Fibroblast of peridontal ligament (primary cell): ENCODE measurements around the gene ABL2.
"Not testable (repeated sequence)": the region's sequence is repeated elsewhere in the genome, so short reads cannot be mapped to it uniquely, and the experiment has no call there.

Source experiments
- DNase-seq: peaks from one replicate; pipeline ENCODE4 v3.0.0-alpha.2; 2010; ENCODE audit errors: extremely low read depth

ABL2 gene

GRCh38 chr1:179135707-179136106, 93.8 kb downstream of the ABL2 start:
- DNase-seq: not testable (repeated sequence)

GRCh38 chr1:179135168-179135567, 94.3 kb downstream of the ABL2 start:
- not testable (repeated sequence) for DNase-seq

GRCh38 chr1:179129702-179130473, 99.6 kb downstream of the ABL2 start:
- DNase-seq: peak; percentile 57

DNA sequence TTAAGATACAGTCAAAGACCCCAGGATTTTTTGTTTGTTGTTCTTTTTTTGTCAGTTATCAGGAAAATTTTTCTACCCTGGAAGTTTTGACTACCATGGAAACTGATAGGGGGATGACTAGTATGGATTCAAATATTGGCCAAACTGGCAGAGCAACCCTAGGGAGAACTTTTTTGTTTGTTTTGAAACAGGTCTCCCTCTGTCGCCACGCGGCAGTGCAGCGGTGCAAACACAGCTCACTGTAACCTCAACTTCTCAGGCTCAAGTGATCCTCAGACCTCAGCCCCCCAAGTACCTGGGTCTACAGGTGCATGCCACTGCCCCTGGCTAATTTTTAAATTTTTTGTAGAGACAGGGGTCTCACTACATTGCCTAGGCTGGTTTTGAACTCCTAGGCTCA, 101.0 kb downstream of the ABL2 start:
- DNase-seq: no peak

- DNase-seq: peak; percentile 76
Observed at GRCh38 chr1:179127163-179127895, 102.1 kb downstream of the ABL2 start.

DNA sequence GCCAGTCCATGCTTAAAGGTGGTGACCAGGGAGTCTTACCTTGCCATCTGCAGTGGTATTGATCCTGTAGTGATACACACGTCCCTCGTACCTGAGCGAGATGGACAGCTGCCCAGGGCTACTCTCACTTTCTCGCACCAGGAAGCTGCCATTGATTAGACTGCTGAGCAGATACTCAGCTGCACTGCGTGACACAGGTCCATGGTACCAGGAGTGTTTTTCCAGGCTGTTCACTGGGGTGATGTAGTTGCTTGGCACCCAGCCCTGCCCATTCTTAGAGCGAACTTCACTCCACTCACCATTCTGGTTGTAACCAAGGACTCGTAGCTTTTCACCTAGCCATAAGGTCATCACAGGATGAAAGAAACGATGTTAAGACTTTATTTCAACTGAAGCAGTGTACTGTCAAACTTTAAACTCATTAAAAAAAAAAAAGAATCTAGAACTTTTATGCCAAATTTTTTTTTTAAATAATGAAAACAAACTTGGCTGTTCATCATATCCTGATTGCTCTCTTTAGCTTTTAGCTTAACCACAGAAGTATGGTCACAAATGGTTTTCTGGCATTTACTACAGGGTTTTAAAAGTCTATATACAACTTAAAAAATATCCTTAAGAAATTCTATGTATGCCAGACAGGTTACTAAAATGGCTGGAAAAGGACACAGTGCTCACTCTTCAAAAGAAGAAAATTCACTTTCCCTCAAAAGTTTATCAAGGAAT, 103.0 kb downstream of the ABL2 start:
- peak; percentile 68 for DNase-seq

DNA sequence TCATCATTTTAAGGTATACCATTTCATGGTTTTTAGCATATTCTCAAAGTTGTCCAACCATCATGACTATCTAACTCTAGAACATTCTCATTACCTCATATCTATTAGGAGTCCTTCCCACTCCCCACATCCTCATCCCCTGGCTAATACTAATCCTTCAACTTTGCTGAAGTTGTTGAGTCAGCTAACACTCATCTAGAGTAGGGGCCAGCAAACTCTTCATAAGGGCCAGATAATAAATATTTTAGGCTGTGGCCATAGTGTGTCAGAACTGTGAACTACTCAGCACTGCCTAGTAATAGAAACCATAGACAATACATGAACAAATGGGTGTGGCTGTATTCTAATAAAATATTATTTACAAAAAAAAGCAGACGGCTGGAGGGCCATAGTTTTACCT, 104.6 kb downstream of the ABL2 start:
- DNase-seq: no peak

GRCh38 chr1:179121159-179121938, 108.1 kb downstream of the ABL2 start:
- DNase-seq: peak; percentile 89

- DNase-seq: no peak
Observed at GRCh38 chr1:179120736-179121135, 108.7 kb downstream of the ABL2 start.

DNA sequence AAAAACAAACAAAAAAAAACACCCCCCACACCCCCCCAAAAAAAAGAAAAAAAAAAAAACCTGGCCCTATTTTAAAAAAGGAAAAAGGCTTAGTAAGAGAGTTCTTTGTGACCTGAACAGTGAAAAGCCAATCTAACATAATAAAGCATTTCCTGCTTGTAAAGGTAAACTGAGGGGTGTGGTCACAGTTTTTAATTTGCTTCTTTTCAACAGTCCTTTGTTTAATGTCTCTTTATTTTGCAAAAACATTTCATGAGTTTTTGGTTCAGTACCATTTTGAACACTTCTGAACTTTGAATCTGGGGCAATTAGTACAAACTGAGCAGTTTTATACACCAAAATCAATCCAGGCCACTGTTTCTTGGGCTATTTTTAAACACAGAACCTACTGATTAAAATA, 110.0 kb downstream of the ABL2 start:
- DNase-seq: no peak

DNA sequence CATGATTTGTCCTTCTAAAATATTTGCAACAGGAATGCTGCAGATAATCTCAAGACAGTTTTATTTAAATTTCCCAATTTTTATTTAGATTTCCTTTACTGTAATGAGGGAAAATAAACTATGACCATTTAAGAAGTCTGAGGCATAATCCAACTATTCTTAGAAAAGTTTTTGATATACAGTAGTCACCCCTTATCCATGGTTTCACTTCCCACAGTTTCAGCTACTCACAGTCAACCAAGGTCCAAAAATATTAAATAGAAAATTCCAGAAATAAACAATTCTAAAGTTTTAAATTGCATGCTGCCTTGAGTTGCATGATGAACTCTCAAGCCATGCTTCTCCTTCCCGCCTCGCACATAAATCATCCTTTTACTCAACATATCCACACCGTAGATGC, 114.3 kb downstream of the ABL2 start:
- no peak for DNase-seq

DNA sequence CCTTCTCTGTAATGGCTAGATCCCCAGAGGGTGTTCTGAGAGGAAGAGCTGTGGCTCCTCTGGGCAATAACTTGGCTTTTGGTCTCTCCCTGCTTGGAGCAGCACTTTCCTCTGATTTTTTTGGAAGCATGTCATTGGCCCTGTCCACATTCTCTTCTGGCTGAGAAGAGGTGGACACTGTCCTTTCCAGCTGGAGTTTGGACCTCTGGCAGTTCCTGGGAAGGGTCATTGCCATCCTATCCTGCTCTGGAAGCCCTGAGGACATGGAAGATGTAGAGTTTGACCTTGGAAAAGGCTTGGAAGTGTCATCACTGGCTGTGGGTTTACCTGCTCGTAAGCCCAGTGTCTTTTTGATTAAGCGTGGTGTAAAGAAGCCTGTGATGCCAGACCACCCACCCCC, 120.8 kb downstream of the ABL2 start:
- no peak for DNase-seq

DNA sequence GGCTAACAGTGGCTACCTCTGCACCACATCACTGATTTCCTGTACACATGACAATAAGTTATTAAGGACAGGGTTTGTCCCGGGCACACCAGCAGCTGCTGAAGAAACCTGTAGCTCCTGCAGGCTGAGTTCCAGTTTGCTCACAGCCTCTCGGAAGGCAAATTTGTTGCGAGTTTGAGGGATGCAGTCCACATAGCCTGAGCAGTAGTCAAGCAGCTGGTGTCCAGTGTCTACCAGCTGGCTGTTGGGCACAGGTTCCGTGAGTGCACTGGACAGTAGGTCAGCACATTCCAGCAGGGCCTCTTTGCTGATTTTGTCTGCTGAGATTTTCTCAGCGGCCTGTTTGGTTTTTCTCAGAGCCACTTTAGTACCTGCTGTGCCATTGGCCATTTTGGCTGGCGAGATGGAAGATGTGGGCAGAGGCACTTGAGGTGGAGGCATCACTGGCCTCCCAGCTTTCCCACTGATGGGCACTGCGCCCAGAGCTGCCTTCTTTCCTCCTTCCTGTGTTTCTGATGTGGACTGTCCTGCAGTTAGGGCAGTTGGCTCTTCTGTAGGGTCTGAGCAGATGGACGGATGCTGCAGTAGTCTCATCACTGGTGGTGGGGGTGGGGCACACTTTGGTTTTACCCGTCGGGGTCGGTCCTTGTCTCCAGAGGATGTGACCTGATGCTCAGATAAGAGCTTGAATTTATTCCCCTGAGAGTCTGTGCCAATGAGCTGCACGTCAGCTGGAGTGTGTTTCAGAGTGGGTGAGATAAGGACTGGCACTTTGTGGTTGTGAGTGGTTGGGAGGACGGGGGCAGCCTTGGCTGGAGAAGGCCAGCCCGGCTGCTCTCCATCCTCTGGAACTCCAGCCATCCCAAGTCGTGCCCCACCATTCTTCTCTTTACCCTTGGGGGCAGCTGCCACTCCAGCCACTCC, 121.5 kb downstream of the ABL2 start:
- DNase-seq: no peak

GRCh38 chr1:179105393-179105792, 124.1 kb downstream of the ABL2 start:
- no peak for DNase-seq

DNA sequence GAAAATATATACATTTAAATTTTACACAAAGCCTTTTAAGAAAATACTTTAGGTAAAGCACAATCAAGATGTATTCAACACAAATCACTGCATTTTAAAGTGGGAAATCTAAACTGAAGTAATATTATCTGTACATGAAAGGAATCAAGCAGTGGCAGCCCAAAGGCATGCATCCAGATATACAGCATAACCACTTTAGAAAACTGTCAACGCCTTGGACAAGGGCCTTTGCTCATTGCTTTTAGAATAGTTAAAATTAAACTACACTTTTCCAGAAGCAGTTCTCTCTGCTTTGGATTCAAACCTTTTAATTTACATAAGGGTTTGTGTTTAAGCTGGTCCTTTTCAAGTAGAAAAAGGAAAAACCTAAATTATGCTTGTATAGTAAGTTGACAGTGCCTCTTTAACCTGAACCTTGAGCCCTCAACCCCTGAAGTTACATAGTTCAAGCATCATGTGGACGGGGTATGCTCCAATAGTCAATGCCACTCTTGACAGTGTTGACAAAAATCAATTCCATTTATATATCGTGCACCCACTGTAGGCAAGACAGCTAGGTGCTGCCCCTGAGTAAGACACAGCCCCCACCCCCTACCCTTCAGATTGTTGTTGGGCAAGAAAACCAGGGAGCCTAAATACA, 124.7 kb downstream of the ABL2 start:
- DNase-seq: no peak

DNA sequence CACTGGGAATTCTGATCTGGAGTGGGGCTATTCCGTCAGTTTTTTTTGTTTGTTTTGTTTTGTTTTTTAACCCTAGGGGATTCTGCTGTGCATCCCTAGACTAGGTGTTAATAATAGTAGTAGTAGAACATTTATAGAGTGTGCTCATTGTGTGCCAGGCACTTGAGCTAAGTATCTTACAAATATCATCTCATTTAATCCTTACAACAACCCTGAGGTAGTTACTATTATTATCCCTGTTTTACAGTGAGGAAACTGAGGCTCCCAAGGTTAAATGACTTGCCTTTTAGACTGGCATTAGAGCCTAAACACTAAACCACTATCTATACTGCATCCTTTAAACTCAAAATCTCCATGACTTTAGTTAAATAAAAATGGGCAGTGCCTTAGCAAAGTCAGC, 125.5 kb downstream of the ABL2 start:
- DNase-seq: no peak

- no peak for DNase-seq
Observed at GRCh38 chr1:179101566-179101965, 127.9 kb downstream of the ABL2 start.

DNA sequence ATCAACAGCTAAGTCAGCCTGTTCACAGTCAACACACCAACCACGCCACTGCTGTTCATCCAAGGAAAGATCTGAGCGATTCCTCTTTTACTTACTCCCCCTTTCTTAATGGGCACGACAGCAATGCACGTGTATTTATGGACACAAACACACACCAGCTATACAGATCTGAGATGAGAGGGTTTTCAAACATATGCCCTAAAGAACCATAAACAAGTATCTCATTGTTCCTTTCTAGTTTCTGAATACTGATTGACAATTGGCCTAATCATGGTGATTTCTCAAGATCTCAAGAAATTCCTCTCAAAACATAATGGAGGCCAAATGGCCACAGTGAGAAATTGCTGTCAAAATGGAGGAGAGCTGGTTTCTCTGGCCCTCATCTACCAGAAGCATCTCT, 129.6 kb downstream of the ABL2 start:
- DNase-seq: no peak

DNA sequence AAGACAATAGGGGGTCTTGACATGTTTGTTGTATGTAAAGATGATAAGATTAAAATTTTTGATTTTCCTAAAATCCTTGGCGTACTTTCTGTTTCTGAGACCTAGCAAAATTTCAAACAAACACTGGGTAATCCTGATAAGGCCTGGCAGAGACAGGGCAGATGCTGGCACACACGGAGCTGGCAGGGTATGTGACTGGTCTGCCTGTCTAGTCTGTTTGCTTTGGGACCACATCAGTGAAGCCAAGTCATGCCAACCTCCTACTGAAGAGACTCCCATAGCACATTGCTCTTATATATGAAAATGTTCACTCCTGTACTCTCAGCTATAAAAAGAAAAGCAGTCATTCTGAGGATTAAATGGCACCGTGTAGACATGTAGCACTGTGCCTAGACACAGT, 133.6 kb downstream of the ABL2 start:
- no peak for DNase-seq

GRCh38 chr1:179095377-179095776, 134.1 kb downstream of the ABL2 start:
- no peak for DNase-seq
